Sigmoid colon (tissue), 4 donors: ENCODE data around the gene SNX33.
A peak's percentile ranks its signal among the peaks of the same experiment; 100 is the strongest.

Source experiments
- CTCF ChIP-seq, 4 experiments: fragments of 450-650 bp in 3 of 4; fragments of 200-600 bp in 1 of 4; IDR thresholded peaks; one replicate each; pipeline ENCODE4 v1.5.1; 2016 to 2019; ENCODE audit warnings: antibody characterized with exemption in 4 of 4, mild to moderate bottlenecking in 3 of 4, moderate library complexity in 2 of 4
- EP300 ChIP-seq, 4 donors: sonication (generic); formaldehyde crosslinking; IDR thresholded peaks; one replicate each; pipeline ENCODE4 v1.6.1; 2017; ENCODE audit warnings: antibody characterized with exemption in 4 of 4

DNA sequence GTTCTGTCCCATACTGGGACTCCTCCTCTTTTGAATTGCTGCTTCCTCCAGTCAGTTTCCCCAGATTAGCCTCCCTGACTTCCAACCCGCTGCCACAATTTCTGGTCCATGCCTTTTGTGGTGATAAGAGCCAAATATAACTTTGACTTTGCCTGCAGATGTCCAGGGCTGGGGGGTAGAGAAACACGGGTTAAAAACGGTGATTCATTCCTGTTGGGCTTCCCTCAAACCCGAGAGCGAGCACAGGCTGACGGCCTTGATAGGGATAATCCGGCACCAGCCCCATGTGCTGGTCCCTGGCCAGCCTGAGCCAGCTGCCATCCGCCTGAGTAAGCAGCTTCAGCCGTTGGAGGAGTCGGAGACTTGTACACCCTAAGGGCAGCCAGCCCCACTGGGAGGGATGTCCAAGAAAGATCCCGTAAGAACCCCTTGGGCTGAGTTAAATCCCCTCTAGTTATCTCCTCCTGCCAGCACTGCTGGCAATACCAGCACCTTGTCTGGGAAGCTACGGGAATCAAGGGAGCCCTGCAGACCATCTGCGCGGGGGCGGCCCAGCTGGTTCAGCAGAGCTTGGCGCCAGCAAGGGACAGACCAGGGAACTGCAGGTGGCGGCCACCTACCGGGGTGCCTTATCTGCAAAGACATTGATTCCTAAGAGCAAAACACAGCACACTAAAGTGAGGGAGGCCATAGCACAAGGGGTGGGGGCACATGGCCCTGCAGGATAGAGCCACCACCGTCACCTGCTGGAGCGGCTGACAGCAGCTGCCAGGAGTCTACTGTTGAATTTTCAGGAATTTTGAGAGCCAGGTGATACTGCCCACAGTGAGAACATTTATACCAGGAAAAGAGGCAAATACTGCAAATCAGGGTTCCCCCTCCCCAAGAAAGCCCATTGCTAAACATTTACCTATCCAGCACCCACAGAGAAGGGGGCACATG is 46.8 kb downstream of the SNX33 start:
- TF ChIP-seq CTCF (IDR thresholded peaks at IDR 0.05) (peak in 3 of 4 experiments; percentile 20 to 30 (median 23)), EP300 (IDR thresholded peaks at IDR 0.05) (peak in 1 of 4 donors; percentile 78)
